Activated CD4-positive, alpha-beta T cell treated with anti-CD3 and anti-CD28 coated beads, Interleukin-10, Interleukin-2, amounts not matched to agents 100 ng/mL and 50 ng/mL, durations not matched to agents 16 hours and 8 hours (primary cell): ENCODE measurements around the gene PCBP3.

ENCODE experiments used
- DNase-seq: peaks from one replicate; pipeline ENCODE4 v3.0.0-alpha.2; 2020

The PCBP3 gene

GRCh38 chr21:45919593-45919992 is 276.1 kb downstream of the PCBP3 start:
- no peak for DNase-seq

GRCh38 chr21:45920824-45921600 is 277.5 kb downstream of the PCBP3 start:
- DNase-seq: no peak

GRCh38 chr21:45921917-45922316 is 278.4 kb downstream of the PCBP3 start:
- no peak for DNase-seq

- no peak for DNase-seq
Measured at GRCh38 chr21:45922648-45923047, 279.1 kb downstream of the PCBP3 start.

- peak; percentile 31 for DNase-seq
Measured at GRCh38 chr21:45923146-45923545, 279.6 kb downstream of the PCBP3 start.

- no peak for DNase-seq
Measured at GRCh38 chr21:45926281-45926680, 282.8 kb downstream of the PCBP3 start.

- no peak for DNase-seq
Measured at GRCh38 chr21:45927032-45927431, 283.5 kb downstream of the PCBP3 start.

- no peak for DNase-seq
Measured at GRCh38 chr21:45927851-45928850, 284.6 kb downstream of the PCBP3 start.

- DNase-seq: no peak
Measured at GRCh38 chr21:45929449-45929848, 285.9 kb downstream of the PCBP3 start.

- DNase-seq: no peak
Measured at GRCh38 chr21:45930231-45930760, 286.8 kb downstream of the PCBP3 start.

GRCh38 chr21:45930792-45931191 is 287.3 kb downstream of the PCBP3 start:
- DNase-seq: no peak

- DNase-seq: peak; percentile 52
Measured at GRCh38 chr21:45931397-45931969, 288.0 kb downstream of the PCBP3 start.

GRCh38 chr21:45932922-45933502 is 289.5 kb downstream of the PCBP3 start:
- DNase-seq: peak; percentile 61

- DNase-seq: no peak
Measured at GRCh38 chr21:45934085-45934484, 290.6 kb downstream of the PCBP3 start.

GRCh38 chr21:45934554-45934953 is 291.0 kb downstream of the PCBP3 start:
- DNase-seq: no peak

GRCh38 chr21:45935628-45936027 is 292.1 kb downstream of the PCBP3 start:
- DNase-seq: no peak

- no peak for DNase-seq
Measured at GRCh38 chr21:45937721-45938452, 294.4 kb downstream of the PCBP3 start.

- no peak for DNase-seq
Measured at GRCh38 chr21:45938453-45938755, 294.9 kb downstream of the PCBP3 start.

GRCh38 chr21:45938811-45939520 is 295.4 kb downstream of the PCBP3 start:
- DNase-seq: no peak

- DNase-seq: no peak
Measured at GRCh38 chr21:45939521-45940045, 296.1 kb downstream of the PCBP3 start.

- no peak for DNase-seq
Measured at GRCh38 chr21:45940091-45940490, 296.6 kb downstream of the PCBP3 start.
